GM04504 (cell line): ENCODE data around the gene AKT3.

ENCODE experiments used
- DNase-seq: peaks from one replicate; pipeline ENCODE4 v3.0.0-alpha.2; 2012; ENCODE audit warnings: low read depth

AKT3 gene

DNA sequence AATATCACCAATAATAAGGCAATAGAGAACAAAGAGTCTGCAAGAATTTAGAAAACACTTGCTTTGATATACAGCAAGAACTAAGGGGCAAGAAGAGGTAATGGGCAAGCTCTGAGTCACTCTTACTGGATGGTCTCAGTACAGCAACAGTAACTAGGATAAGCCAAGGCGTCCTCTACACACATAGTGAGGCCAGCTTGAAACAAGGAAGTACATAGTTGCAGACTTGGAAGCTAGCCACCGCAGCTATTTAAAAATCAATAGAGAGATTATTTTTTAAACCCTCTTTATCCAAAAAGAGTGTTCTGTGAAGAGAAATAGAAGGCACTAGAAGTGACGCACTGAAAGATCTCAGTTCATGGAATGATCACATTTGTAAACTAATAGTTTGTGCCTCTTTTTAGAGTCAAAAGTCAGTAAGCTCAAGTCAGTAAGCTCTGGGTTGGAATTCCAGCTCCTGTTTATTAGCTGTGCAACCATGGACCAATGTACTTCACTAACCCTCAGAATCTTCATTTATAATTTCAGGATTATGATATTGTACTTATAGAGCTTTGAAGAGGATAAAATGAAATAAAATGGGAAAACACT, 118.6 kb downstream of the AKT3 start:
- DNase-seq: no peak

- no peak for DNase-seq
These were observed 119.4 kb downstream of the AKT3 start for GRCh38 chr1:243730487-243731150.

- no peak for DNase-seq
These were observed 120.1 kb downstream of the AKT3 start for GRCh38 chr1:243729956-243730355.

GRCh38 chr1:243727503-243728203, 122.4 kb downstream of the AKT3 start:
- no peak for DNase-seq

DNA sequence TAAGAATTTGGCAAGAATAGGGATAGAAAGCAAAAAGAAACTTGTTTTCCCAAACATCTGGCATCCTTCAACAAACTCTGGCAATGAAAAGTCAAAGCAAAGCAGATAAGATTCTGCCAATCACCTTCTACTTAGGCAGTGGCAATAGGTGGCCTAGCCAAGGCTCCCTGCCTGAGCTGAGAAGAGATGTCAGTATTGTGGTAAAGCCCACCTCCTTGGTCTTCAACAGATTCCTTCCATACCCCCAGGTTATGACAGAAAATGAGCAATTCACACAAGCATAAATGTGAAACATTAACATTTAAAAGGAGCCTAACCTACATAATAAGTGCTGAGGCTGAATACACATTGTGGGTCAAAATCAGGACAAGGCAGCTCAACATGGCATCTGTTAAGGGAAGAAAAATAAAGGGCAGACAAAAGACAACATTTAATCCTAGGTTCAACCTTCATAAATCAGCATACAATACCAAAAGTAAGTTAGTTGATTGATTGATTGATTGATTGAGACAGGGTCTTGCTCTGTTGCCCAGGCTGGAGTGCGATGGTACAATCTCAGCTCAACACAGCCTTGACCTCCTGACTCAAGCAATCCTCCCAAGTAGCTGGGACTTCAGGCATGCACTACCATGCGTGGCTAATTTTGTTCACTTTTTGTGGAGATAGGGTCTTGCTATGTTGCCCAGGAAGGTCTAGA, 123.1 kb downstream of the AKT3 start:
- no peak for DNase-seq

DNA sequence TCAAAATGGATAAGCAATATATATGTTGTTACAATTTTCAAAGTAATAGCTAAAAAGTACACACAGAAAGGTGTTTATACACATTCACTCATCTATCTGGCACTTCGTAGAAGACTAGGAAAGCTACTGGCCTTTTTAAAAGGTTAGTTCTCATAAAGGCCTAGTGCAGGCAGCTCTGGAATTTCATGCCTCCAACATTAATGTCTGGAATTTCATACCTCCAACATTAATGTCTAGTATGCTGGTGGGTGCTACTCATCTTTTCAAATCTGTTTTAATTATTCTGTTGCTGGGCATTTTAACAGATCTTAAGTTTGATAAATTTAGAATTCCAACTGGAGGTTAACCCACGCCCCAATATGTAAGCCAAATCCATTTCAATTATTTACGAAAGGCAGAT, 124.2 kb downstream of the AKT3 start:
- no peak for DNase-seq

DNA sequence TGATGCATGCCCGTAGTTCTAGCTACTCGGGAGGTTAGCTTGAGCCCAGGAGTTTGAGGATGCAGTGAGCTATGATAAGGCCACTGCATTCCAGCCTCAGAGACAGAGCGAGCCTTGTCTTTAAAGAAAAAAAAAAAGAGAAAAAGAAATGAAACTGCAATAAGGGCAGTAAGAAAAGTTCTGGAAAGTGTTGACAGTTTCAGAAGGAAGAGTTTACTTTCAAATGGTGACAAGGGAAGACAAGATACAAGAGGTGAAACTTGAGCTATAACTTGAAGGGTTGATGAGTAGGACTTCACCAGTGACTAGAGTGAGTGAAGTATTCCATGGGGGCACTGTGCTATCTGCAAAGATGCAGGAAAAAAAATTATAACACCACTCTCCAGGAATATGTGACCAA, 125.0 kb downstream of the AKT3 start:
- DNase-seq: no peak

DNA sequence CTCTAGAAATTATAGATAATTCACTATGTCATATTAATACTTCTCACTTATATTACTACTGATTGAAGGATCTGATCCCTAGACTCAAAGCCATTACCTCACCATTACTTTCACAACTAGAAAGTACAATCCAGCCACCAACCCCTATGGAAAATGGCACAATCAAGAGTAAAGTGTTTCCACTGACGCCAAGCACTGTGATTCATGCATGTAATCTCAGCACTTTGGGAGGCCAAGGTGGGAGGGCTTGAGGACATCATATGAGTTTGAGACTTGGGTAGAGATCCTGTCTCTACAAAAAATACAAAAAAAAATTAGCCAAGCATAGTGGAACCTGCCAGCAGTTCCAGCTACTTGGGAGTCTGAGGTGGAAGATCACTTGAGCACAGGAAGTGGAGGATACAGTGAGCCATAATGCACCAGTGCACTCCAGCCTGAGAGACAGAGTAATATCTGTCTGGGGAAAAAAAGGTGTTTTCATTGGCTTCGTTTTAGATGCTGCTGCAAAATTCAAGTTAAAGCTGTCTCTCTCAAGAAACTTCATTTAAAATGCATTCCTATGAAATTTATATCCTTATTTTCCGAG, 126.5 kb downstream of the AKT3 start:
- DNase-seq: no peak

DNA sequence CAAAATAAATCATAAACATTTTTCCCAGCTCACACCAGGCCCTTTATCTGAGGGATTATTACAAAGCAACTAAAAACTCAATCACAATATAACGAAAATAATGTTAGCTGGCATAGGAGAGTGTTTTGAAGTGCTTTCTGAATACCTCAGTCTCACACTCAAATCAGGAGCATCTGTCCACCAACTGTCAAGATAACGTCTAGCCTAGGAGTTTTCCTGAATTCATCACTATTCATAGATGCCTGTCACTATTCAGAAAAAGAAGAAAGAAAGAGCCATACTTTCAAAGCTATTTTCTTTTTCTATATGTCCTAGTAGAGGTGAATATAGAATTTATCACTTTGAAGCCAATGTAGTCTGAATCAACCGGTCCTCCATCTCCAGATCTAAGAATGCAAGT, 127.0 kb downstream of the AKT3 start:
- DNase-seq: no peak

DNA sequence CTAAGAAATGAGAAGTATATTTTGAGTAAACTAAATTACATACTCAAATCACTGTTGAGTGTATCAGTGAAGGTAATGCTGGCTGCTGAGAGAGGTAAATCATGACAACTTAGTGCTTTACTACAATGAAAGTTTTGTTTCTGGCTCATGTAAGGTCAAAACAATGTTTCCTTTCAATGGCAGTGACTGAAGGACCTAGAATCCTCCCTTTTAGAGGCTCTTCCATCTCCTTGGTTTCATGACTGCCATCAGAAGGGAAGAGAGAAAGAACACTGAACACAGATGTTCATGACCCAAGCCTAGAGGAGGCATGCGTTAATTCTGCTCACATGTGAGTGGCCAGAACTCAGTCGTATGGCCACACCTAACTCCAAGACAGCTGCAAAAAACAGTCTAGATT, 130.6 kb downstream of the AKT3 start:
- no peak for DNase-seq

DNA sequence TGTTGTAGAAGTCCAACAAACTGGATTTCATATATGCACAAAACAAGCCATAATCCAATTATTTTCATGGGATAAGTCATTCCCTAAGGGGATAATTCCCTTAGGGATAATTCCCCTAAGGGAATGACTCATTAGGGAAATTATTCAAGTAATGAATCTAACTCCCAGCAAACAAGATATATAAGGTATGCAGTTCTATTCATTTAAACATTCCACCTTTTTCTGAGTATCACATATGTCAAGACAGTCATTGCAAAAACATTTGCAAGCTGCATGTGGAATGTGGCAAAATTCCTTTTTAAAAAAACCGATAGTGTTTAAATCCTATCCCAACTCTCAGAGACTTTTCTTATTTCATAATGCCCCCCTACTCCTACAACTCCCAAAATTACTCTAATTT, 131.2 kb downstream of the AKT3 start:
- peak; percentile 23 for DNase-seq

DNA sequence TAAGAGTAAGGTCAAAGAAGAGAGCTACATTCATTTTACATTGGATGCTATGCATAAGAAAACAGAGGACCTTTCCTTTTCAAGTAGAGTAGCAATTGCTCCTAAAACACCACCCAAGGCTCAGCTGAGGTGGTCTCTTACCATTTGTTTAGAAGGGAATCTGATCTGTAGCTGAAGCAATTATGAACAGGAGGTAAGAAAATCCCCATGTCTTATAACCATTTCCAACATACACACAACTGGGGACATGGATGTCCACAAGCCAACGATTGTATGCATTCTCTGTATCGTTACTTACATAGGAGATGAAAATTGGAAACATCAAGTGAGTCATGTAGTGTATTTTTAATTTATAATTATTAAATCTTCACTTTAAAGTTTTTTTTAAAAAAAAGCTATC, 132.0 kb downstream of the AKT3 start:
- no peak for DNase-seq

- DNase-seq: no peak
These were observed 133.1 kb downstream of the AKT3 start for GRCh38 chr1:243716906-243717305.

DNA sequence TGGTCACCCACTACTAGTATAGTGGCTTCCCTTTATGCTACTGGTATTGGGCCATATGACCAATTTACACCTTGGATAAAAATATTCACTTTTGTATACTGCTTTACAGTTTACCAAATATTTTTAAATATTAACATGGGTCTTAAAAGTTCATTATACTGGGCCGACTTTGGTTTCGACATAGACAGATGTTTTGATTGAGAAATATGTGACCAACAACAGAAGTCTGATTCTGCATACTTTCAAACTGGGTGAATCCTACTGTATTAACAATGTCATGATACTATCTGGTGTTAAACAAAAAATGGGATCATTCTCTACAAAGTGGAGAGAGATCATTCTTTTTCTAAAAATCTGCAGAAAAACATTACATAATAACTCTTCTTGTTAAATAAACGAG, 134.8 kb downstream of the AKT3 start:
- DNase-seq: peak; percentile 16

GRCh38 chr1:243713470-243714186, 136.4 kb downstream of the AKT3 start:
- peak; percentile 79 for DNase-seq

- no peak for DNase-seq
These were observed 137.1 kb downstream of the AKT3 start for GRCh38 chr1:243712941-243713340.

GRCh38 chr1:243712242-243712641, 137.8 kb downstream of the AKT3 start:
- no peak for DNase-seq

DNA sequence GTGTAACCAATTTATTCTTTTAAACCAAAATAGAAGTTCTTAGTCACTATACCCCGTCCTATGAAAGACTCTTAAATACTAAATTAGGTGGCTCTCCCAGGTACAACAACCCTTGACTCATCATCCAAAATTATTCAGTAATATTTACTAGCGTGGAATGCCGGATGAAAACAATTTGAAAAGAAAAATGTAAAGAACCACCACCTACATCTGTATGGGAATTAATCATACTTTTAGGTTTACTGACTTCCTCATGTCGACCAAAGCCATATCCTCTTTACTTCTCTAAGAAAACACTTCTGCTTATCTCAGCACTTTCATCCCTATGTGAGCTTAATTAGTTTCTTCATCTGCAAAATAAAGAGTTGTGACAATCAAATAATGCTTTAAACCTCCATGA, 139.6 kb downstream of the AKT3 start:
- no peak for DNase-seq

DNA sequence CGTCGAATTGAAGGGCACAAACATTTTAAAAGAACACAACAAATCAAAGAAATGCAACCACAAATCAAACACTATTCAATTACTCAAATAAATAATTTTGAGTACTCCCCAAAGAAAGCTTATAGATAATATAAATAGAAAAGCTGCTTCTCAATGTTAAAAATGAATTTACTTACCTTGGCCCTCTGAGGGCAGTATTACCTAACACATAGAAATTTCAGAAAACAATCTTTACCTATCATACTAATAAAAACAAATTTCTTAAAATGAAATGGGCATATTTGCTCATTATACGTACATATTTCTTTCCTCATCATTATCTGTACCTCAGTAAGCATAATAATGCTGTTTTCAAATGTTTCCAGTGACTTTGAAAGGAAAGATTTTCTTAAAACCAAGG, 141.8 kb downstream of the AKT3 start:
- DNase-seq: no peak

GRCh38 chr1:243706563-243706962, 143.5 kb downstream of the AKT3 start:
- no peak for DNase-seq

DNA sequence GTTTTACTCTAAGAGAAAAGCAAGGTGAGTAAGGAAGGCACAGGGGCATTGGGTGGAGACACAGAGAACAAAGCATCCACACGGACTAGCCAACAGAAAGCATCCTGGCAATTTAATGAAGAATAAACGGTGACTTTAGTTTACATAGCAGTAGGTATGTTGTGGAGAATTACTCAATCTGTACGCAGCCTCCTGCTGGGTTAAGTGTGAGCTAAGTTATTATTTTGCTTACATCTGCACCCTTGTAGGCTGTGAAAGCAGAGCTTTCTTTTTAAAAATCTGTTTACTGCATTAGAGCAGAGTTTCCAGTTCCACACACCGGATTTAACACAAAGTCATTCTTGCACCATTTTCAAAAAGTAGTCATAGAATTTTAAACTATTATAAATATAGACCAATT, 144.5 kb downstream of the AKT3 start:
- no peak for DNase-seq

- DNase-seq: no peak
These were observed 148.2 kb downstream of the AKT3 start for GRCh38 chr1:243701872-243702271.
